Measurements from ENCODE around the gene DDA1.
"Not testable (repeated sequence)": the region's sequence is repeated elsewhere in the genome, so short reads cannot be mapped to it uniquely, and the experiment has no call there.

The DDA1 gene

DNA sequence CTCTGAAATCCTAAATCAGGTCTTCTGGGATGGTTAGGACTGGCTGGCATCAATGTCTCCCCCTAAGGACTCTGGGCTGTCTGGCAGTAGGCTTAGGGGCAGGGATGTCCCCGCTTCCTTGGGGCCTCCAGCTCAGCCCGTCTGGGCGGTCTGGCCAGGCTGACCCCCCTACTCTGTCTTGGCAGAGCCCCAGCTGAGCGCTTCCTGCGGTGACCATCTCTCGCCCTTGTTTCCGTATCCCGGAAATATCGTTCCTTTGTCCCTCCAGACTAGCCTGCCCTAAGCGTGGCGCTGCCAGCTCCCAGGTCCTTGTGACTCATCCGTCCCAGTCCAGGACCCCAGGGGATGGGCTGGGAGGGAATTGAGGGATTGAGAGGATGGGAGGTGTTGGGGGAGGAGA lies 39.3 kb downstream of the DDA1 start:
- peak; percentile 53 for DNase-seq

DNA sequence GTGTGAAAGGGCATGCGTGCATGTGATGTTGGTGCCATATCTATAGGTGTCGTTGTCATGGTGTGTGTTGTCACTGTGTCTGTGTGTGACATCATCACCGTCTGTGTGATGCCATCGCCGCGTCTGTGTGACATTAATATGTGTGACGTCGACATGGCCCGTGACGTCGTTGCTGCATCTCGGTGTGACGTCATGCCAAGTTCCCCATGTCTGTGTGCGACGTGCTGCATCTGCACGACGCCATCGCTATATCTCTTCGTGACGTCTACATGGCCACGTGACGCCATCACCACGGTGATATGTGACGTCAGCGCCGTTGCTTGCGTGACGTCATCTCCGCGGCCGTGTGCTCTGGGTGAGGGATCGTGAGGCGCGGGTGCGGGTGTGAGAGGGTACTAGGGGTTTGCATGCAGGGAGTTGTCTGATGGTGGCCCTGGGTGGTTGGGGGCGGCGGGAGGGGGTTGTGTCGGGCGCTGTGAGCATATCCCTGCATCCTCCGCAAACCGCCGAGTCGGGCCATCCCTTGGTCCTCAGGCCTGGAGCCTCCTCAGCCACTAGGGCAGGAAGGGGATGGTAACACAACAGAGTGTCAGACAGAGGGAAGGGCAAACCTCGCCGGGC lies 42.6 kb downstream of the DDA1 start:
- no peak for DNase-seq

DNA sequence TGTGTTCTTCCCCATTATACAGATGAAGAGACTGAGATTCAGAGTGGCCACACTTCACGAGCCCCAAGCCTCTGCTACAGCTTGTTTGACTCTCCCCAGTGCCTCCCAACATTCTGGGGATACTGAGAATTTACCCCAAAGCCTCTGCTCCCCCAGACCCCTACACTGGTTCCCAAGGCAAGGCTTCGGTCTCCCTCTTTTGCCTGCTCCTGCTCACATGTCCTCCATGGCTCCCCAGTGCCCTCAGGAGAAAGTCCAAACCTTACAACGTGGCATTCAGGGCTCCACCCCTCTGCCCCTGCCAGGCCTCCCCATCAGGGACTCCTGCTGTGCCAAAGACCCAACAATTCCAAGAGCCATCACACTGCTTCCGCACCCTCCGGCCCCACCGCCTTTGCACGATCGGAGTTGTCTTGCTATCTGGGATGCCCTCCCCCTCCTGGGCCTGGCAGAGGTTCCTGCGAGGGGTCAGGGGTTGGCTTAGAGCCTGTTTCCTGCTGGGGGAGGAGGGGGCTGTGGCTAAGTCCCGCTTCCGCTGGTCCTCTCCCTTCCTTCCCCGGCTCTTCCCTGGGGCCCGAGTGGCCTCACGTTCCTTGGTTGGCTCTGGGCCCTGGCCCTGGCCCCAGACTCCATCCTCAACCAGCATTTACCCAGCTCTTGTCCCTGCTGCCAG lies 43.4 kb downstream of the DDA1 start:
- DNase-seq, result no peak

DNA sequence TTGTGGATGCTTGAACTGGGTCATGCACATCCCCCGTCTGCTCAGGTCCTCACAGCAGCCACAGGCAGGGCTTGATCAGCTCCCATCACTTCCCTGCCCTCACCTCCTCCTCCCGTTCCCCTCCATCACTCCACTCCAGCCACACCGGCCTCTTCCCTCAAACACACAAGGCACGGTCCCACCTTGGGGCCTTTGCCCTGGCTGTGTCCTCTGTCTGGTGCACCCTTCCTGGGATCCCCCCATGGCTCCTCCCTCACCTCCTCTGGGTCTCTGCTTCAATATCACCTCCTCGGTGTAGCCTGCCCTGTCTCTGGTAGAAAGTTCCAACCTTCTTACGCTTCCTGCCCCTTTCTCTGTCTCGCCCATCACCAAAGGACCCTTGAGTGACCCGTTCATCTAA lies 44.0 kb downstream of the DDA1 start:
- no peak for DNase-seq

DNA sequence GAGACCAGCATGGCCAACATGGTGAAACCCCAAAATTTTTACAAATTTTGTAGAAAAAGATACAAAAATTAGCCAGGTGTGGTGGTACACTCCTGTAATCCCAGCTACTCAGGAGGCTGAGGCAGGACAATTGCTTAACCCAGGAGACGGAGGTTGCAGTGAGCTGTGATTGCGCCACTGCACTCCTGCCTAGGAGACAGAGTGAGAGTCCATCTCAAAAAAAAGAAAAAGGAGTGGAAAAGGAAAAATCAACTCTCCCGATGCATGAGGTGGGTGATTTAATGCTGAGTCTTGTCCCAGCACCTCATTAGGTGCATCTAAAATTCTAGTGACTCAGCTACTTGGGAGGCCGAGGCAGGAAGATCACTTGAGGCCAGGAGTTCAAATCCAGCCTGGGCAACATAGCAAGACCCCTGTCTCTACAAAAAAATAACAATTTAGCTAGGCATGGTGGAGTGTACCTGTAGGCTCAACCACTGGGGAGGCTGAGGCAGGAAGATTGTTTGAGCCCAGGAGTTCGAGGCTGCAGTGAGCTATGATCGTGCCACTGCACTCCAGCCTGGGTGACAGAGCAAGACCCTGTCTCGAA lies 47.8 kb downstream of the DDA1 start:
- DNase-seq, result no peak

DNA sequence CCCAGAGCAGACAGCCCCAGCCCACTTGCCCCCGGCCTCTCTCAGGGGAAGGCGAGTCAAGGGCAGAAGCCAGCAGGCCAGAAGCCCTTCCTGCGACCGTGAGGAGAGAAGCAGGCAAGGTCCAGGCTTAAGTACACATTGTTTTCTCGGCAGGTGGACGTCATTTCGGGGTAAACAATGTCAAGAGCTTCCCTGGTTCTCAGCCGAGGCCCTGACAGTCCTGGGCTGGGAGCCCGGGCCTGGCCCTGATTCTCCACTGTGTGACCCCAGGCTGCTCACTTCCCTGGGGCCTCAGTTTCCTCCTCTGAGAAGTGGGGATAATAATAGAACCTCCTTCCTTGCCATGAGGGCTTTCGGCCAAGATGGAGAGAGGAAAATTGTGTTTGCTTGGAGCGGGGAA lies 48.4 kb downstream of the DDA1 start:
- DNase-seq, result peak; percentile 63

DNA sequence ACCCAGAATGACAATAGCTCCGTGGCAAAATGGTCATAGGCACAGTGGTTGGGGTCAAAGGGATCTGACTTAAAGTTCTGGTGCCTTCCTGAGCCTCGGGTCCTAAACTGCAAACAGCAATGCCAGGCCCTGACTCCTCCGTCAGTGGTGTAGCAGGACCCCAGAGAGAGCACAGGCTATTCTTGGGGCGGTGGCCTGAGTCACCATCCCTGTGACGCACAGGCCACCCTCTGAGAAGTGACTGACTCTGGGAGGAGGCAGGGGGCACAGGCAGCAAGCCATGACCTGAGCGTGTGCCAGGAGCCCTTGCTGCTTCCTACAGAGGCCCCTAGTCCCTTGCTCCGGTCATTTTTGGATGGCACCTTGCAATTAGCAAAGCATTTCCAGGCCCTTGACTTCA lies 49.0 kb downstream of the DDA1 start:
- no peak for DNase-seq

DNA sequence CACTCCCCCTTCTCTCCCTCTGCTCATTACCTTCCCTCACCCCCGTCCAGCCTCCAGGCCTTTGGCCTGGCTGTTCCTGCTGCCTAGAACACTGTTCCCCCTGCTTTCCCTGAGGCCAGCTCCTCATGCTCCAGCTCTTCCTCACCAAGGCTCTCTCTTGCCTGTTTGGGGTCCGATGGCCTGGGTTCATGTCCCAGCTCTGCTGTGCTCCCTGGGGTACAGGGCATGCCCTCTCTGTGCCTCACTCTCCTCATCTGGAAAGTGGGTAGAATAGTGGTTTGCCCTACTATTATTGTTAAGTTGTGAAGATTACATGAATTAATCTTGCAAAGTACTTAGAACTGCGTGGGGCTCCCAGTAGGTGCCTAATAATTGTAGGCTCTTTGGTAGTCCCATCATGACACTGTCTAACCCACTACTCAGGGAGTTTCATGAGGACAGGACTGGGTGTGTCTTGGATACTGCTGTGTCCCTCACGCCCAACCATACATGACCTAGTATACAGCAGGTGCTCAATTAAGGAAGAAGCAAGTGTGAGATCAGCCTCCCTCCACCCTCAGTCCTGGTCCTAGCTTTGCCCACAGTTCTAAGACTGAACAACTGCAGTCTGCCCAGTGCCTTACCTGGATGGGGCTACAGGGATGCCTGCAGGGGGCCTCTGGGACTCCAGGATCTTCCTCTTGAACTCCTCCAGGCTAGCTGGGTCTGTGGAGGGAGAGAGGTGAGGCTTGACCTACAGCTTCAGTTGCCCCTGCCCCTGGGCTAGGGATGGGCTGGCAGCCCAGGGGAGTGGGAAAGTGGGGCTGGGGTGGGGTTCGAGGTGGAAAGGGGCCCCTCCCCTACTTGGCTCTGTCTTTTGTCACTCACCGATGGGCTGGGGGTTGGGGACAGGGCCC lies 50.8 kb downstream of the DDA1 start:
- DNase-seq, result no peak

DNA sequence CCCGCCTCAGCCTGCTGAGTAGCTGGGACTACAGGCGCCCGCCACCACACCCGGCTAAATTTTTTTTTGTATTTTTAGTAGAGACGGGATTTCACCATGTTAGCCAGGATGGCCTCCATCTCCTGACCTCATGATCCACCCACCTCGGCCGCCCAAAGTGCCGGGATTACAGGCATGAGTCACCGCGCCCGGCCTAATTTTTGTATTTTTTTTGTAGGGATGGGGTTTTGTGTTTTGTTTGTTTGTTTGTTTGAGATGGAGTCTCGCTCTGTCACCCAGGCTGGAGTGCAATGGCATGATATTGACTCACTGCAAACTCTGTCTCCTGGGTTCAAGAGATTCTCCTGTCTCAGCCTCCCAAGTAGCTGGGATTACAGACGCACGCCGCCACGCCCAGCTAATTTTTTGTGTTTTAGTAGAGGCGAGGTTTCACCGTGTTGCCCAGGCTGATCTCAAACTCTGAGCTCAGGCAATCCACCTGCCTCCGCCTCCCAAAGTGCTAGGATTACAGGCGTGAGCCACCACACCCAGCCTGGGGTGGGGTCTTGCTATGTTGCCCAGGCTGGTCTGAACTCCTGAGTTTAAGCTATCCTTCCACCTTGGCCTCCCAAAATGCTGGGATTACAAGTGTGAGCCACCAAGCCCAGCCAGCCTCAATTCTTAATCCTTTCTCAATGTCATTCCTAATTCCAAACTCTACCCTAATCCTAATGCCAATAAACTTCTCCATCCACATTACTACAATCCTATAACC lies 54.7 kb downstream of the DDA1 start:
- not testable (repeated sequence) for DNase-seq

DNA sequence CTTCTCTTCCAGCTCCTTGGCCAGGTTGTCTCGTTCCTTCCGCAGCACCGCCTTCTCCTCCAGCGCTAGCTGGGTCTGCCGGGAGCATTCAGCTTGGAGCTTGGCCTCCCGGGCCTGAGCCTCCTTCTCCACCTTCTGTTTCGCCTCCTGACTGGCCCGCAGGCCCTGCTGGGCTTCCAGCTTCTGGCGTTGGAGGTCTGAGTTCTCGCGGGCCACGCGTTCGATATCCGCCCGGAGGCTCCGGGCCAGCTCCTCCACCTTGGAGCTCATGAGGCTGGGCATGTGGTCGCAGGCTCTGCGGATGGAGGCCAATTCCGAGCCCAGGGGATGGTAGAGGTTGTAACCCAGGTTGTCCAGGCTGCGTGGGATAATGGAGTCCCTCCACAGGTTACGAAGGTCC lies 56.0 kb downstream of the DDA1 start:
- DNase-seq, result no peak

DNA sequence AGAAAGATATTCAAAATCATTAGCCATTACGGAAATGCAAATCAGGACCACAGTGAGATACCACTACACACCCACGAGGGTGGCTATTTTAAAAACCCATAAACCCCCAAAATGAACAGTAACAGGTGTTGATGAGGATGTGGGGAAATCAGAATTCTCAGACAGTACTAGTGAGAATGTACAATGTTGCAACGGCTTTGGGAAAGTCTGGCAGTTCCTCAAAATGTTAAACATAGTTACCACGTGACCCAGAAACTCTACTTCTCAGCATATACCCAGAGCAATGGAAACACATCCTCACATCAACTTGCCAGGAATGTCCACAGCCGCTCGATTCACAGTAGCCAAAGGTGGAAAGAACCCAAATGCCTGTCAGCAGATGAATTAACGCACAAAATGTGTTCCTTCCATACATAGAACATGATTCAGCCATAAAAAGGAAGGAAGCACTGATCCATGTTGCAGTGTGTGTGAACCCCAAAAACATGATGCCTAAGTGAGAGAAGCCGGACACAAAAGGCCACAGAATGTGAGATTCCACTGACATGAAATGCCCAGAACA lies 60.7 kb downstream of the DDA1 start:
- DNase-seq, result no peak

Measured in NCI-H2029 (cell line).